GM18517 (cell line): ENCODE results near the gene EMC8.
"Not testable (repeated sequence)": the region's sequence is repeated elsewhere in the genome, so short reads cannot be mapped to it uniquely, and the experiment has no call there.

ENCODE experiments used
- ATAC-seq: cut with Tn5 transposase; IDR thresholded peaks from one replicate; pipeline ENCODE4 v1.9.1; 2021; ENCODE audit warnings: mild to moderate bottlenecking, moderate library complexity; ENCODE audit not compliant: unreplicated experiment

The EMC8 gene

GRCh38 chr16:85816159-85816558 is 16.8 kb upstream of the EMC8 start:
- no peak for ATAC-seq

- ATAC-seq = no peak
Observed at GRCh38 chr16:85812811-85813700, 13.7 kb upstream of the EMC8 start.

GRCh38 chr16:85812031-85812807 is 12.9 kb upstream of the EMC8 start:
- ATAC-seq = no peak

- ATAC-seq = no peak
Observed at GRCh38 chr16:85810742-85811115, 11.4 kb upstream of the EMC8 start.

GRCh38 chr16:85810097-85810741 is 10.9 kb upstream of the EMC8 start:
- ATAC-seq = no peak

GRCh38 chr16:85809645-85810044 is 10.3 kb upstream of the EMC8 start:
- no peak for ATAC-seq

- no peak for ATAC-seq
Observed at GRCh38 chr16:85808926-85809325, 9.6 kb upstream of the EMC8 start.

GRCh38 chr16:85808104-85808503 is 8.8 kb upstream of the EMC8 start:
- not testable (repeated sequence) for ATAC-seq

- not testable (repeated sequence) for ATAC-seq
Observed at GRCh38 chr16:85807340-85807739, 8.0 kb upstream of the EMC8 start.

- ATAC-seq = no peak
Observed at GRCh38 chr16:85806539-85806938, 7.2 kb upstream of the EMC8 start.

GRCh38 chr16:85805442-85806045 is 6.2 kb upstream of the EMC8 start:
- no peak for ATAC-seq

- no peak for ATAC-seq
Observed at GRCh38 chr16:85803570-85803969, 4.2 kb upstream of the EMC8 start.

GRCh38 chr16:85800321-85800669 is 951 bp upstream of the EMC8 start:
- ATAC-seq = peak; percentile 6

GRCh38 chr16:85798901-85799496 is 345 bp downstream of the EMC8 start:
- ATAC-seq = peak; percentile 22

- no peak for ATAC-seq
Observed at GRCh38 chr16:85798283-85798776, 1.0 kb downstream of the EMC8 start.

- ATAC-seq = no peak
Observed at GRCh38 chr16:85796599-85796998, 2.7 kb downstream of the EMC8 start.

- no peak for ATAC-seq
Observed at GRCh38 chr16:85796152-85796551, 3.2 kb downstream of the EMC8 start.

- ATAC-seq = no peak
Observed at GRCh38 chr16:85794696-85795095, 4.6 kb downstream of the EMC8 start.

GRCh38 chr16:85793662-85794298 is 5.6 kb downstream of the EMC8 start:
- ATAC-seq = no peak

GRCh38 chr16:85789773-85790172 is 9.6 kb downstream of the EMC8 start:
- no peak for ATAC-seq
